SHP77 (cell line): Measurements from ENCODE around the gene LMX1A.

Experiments used
- DNase-seq, 2 experiments: peaks; one replicate each; lab custom pipeline; 2025; lab: John Stamatoyannopoulos, UW

The LMX1A gene

DNA sequence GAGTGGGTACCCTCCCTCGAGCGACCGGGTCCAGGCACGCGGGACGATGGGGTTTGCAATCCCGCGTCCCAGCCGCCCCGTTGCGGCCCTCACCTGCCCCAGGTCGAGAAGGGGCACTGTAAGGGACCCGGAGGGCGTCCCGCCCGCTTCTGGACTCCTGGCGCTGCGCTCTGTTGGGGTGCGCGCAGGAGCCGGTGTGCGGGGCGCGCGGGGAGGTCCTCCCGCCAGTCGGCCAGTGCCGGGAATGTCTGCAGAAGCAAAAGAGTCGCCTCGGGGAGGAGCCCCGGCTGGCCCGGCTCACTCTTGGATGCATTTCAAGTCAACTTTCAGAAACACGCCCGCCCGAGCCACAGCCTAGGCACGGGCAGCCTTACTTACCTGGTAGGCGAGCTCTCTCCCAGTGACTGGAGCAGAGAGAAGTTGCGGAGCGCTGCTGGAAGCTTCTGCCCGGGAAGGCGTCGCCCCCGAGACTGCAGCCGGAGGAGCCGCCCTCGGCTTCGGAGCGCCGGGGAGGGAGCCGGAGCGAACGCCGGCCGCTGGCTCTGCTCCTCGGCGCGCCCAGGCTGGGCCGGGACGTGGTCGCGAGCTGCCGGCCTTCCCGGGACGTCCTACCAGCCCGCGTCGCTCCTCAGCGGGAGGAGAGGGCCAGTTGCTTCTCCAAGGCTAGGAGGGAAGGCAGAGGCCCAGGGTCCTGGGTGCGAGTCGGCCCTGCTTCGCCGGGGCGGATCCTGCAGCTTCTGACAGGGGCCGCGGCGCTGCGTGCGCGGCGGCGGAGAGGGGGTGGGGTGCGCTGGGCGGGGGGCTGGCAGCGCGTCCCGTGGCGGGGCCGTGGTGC lies at the start of gene LMX1A:
TSS of gene LMX1A (minus strand) at position 739 of the 835 bp plus-strand sequence. CDS start 1,156 bp downstream, outside the sequence.
- DNase-seq: no peak

DNA sequence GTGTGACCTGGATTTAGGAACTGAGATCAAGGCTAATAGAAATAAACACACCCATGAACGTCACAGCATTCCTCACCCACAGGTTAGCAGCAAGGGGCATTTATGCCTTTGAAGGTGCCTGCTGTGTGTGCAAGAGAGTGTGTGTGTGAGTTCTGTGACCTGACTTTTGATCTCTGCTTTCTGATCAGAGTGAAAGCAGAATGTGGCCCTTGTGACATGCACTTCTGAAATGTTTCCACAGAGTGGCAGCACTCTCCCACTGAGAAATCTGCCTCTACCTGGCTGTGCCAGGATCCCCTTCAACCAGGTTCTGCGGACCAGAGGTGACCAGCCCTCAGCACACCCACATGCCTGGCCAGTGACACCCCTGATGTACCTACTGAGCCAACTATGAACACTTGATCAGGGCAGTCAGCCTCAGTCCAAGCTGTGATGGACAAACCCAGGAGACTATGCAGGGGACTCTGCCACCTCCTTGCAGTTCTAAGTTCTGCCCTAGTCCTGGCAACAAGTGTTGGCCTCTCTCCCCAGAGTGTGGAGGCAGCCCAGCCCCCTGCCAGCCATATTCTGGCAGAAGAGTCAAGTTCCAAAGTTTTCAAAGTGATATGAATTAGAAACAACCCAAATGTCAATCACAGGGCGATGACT lies 47.4 kb upstream of the LMX1A start:
- peak in 1 of 2 experiments; percentile 39 for DNase-seq

- no peak for DNase-seq
These were observed 46.1 kb upstream of the LMX1A start for GRCh38 chr1:165402517-165403111.

- DNase-seq: no peak
These were observed 41.4 kb upstream of the LMX1A start for GRCh38 chr1:165397944-165398343.

DNA sequence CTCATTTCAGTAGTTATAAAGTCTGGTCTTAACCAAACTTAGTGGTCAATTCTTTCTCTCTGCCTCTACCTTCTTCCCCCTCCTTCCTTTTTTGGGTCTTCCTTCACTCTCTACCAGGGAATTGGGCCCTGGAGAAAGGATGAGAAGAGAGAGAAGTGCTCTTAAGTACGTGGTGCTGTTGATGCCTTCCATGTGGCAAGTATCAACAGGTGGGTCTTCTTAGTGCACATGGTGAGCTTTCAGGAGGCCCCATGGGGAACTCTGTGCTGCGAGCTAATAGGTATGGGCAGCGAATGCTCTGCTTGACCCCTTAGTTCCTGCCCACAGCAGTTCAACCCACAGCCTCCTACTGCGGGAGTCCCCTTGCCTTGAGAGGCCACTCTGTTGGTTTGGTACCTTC lies 39.4 kb upstream of the LMX1A start:
- no peak for DNase-seq

DNA sequence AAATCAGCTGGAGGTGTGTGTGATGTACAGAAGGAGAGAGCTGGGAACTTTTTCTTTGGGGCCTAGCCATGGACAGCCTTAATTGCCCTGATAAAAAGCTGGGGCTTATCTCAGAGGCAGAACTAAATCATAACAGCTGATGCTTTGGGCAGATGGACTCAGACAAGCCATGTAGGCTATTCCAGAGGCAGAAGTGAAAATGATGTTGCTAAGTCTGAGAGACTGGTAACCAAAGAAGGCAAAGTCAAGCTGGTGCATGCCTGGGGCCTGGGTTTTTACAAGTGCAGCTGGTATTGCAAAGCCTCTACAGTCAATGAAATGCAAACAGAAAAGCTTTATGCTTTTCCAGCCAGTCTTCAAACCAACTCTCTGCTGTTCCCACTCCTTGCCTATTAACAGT lies 39.0 kb upstream of the LMX1A start:
- no peak for DNase-seq

DNA sequence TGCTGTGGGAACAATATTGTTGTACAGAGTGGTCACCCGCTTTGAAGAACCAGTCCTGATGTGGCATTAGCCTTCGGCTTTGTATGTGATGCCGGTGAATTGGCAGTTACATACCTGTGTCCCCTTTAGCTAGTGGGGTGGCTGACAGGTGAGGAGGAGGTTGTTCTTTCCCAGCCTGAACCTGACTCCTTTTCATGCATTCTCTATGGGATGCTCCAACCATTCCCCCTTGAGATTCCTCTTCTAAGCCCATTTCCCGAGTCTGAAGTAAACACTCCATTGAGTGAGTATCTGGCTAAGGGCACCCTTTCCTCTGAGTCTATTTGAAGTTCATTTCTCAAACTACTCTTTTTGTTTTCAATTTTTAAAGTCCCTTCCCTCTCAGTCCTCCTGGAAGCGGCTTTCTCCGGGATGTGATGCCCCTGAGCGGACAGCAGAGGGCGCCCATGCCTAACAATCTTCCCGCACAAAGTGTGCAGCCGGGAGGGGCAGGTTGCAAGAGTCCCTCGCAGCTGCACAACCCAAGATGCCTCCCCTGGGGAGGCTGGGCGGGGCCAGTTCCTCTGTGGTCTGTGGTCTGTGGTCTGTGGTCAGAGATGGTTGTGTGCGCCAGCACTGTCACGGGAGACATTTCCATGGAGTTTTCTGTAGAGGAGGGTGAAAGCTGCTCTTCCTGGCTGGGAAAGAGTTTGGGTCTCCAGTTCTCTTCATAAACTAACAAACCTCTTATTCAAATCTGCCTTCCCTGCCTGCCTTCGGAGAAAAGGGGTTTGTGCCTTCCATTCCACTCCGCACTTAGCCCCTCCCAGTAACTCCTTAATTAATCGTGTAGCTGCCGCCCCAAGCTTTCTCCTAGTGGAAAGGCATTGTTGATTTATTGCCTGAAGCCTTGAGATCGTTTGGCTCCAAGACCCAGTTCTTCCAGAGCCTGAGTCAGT lies 36.4 kb upstream of the LMX1A start:
- peak; percentile 72 to 74 for DNase-seq

DNA sequence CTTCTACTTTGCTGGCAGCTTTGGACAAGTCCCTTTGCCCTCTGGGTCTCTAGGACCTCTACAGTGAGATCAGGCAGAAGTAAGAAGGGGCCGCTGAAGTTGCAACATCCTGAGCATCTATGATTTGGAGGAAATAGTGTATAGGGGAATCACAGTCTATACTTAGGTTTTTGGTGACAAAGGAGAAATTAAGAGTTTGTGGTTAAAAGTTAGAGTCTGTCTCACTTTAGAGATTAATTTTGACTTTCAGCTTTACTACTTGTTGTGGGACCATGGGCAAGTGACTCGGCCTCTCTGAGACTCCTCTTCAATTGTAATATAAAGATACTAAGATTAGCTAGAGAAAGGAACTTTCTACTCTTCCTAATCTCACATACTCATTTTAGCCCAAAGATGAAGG lies 33.1 kb upstream of the LMX1A start:
- DNase-seq: no peak

- DNase-seq: no peak
These were observed 31.4 kb upstream of the LMX1A start for GRCh38 chr1:165387961-165388360.

GRCh38 chr1:165387505-165387904 lies 31.0 kb upstream of the LMX1A start:
- DNase-seq: no peak

DNA sequence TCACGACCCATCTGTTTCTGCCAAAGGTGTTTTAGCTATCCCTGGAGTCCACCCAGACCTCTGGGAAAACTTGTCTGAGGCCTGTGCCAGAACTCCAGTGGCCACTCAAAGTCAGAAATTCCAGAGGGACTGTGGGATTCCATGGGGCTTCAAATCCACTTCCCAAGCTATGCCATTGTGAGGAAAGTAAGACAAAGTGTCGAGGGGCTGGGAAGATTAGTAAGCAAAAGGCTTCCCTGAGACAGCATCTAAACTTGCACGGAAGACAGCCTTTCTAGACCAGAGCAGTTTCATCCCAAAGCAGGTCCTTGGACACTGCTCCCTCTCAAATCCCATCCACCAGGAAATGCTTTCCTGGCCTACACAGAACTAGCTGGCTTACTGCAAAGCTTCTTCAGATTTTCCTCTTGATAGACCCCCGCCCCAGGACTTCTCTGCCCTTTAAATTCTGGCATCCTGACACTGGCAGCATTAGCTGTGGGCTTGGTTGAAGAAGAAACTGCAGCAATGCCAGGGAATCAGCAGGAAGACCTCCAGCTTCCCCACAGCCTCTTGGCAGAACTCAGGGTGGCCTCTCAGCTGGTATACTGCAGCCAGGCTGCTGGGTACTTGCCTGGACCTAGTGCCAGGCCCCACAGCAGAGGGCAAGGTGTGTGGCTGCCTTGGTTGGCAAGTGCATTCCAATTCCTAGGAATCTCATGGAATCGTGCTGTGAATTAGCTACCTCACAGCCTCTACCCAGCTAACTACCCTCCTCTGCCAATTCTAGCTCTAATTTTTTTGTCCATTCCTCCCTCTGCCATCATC lies 27.3 kb upstream of the LMX1A start:
- DNase-seq: no peak

GRCh38 chr1:165383067-165383466 lies 26.6 kb upstream of the LMX1A start:
- DNase-seq: no peak

- DNase-seq: no peak
These were observed 25.4 kb upstream of the LMX1A start for GRCh38 chr1:165381745-165382505.

DNA sequence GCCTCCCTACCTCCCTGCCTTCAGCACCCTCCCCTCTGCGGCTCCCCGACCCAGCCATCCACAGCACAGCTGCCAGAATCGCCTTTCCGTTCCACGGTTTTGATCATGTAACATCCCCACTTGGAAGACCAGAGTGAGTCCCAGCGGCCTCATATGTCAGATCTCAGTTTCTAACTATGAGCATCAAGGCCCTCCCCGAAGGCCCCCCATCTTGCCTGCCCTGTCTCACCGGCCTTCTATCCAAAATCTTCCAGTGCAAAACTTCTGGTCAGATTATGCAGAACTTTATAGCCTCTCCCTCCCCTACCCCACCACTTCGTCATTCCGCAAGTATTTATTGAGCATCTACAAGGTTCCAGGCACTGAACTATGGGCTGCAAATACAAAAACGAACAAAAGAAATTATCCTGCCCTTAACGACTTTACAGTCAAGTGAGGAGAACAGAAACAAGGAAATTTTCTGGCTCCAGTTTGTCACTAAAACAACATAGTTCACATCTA lies 20.3 kb upstream of the LMX1A start:
- no peak for DNase-seq

- DNase-seq: no peak
These were observed 19.7 kb upstream of the LMX1A start for GRCh38 chr1:165376041-165376810.

- no peak for DNase-seq
These were observed 19.1 kb upstream of the LMX1A start for GRCh38 chr1:165375623-165376022.

DNA sequence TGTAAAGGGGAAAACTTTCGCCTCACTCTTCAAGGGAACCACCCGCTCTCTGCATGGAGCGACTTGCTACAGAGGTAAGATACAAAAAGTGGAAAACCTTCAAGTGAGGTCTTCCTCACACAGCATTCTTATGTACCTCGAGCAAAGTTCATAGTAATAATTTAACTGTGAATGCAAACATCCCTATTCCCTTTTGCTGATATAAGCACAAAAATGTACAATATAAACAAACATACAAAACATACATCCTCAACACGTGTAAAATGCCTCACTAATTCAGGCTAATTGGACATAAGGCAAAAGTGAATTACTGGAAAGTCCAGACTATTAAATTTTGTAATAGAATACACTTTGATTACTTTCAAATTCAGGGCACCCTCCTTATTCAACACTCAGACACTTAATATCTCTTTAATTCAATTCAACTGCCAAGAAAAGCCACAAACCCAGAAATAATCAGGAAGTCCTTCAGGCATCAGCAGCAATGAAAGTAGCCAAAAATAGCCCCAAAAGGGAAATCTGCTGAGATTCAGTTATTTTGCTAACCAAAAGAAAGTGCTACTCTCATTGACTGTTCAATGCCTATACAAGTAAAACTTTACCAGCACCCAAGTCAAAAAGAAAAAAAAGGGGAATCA lies 15.2 kb upstream of the LMX1A start:
- DNase-seq: no peak

- peak; percentile 32 to 43 for DNase-seq
These were observed 12.8 kb upstream of the LMX1A start for GRCh38 chr1:165369255-165369848.
